Germinal center (tissue), 1 donor: Measurements from ENCODE around the gene MT1F.

Source experiments
- DNase-seq: peaks from one replicate; pipeline ENCODE4 v3.0.0; 2012; ENCODE audit warnings: mixed read lengths, low spot score

MT1F gene

DNA sequence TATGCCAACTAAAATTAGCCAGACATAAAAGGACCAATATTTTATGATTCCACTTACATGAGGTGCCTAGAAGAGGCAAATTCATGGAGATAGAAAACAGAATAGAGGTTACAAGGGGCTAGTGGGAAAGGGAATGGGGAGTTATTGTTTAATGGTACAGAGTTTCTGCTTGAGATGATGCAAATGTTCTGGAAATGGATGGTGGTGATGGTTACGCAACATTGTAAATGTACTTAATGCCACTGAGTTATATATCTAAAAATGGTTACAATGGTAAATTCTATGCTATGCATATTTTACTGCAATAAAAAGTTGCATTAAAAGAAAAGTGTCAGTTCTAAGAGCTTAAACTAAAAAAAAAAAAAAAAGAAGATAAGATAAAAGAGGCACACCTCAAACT is 42.4 kb downstream of the MT1F start:
- DNase-seq, result no peak

DNA sequence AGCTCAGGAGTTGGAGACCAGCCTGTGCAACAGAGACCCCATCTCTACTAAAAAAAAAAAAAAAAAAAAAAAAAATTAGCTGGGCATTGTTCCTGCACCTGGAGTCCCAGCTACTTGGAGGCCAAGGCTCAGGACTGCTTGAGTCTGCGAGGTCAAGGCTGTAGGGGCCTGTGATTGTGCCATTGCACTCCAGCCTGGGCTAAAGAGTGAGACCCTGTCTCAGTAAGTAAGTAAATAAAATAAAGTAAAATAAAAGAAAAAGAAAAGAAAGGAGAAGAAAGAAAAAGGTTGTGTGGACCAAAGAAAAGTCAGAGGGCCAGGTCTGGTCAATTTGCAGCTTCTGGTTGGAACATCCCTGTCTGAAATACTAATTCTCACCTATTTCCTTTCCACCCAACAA is 42.9 kb downstream of the MT1F start:
- no peak for DNase-seq

DNA sequence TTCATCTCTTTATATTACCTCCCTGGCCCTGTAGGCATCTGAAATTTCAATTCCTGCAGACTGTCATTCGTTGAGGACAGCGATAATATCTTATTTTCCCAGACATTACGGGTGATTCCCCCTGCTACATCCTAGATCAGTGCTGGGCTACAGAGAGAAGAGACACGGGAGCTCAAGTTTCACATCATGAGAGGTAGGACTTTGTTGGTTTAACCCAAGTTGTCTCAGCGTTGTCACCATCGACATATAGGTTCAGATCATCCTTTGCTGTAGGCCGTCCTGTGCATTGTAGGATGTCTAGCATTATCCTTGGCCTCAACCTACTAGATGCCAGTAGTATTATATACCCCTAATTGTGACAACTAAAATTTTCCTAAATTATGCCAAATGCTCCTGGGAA is 43.8 kb downstream of the MT1F start:
- DNase-seq, result no peak

GRCh38 chr16:56702836-56703235 is 45.1 kb downstream of the MT1F start:
- DNase-seq, result no peak
